Esophagus muscularis mucosa (tissue), 4 donors: ENCODE results near the gene TCF7L2. TPM values are rescaled to one million over a fixed set of nuclear protein-coding genes. Genes with fewer than 3 reads are reported as not detected.

Source experiments
- DNase-seq: peaks from one replicate; pipeline ENCODE4 v3.0.0-alpha.2; 2017; ENCODE audit errors: extremely low spot score
- H3K27ac ChIP-seq, 4 donors: fragments of 200-600 bp; sonication (generic); replicated peaks in 1 of 4; 1 replicate in 3 of 4; 2 replicates in 1 of 4; pipeline ENCODE4 v1.5.1; 2016 to 2019; ENCODE audit warnings: mild to moderate bottlenecking in 1 of 4
- H3K27me3 ChIP-seq, 4 donors: fragments of 200-600 bp; sonication (generic); one replicate each; pipeline versions ENCODE4 v1.5.1 to v1.6.0; 2016 to 2019
- H3K36me3 ChIP-seq, 4 donors: fragments of 200-600 bp; sonication (generic); one replicate each; pipeline ENCODE4 v1.5.1; 2016 to 2019
- H3K4me1 ChIP-seq, 4 donors: fragments of 200-600 bp; sonication (generic); one replicate each; pipeline ENCODE4 v1.5.1; 2016 to 2019
- H3K4me3 ChIP-seq, 4 donors: fragments of 200-600 bp; sonication (generic); 1 replicate in 2 of 4; 2 replicates in 2 of 4; pipeline ENCODE4 v1.5.1; 2016 to 2019; ENCODE audit warnings: mild to moderate bottlenecking in 4 of 4, moderate library complexity in 1 of 4
- H3K9me3 ChIP-seq, 4 donors: fragments of 200-600 bp; sonication (generic); 1 replicate in 3 of 4; 2 replicates in 1 of 4; pipeline ENCODE4 v1.5.1; 2016 to 2019
- CTCF ChIP-seq, 3 experiments: fragments of 200-600 bp in 2 of 3; fragments of 450-650 bp in 1 of 3; sonication (generic) in 2 of 3; IDR thresholded peaks; one replicate each; pipeline ENCODE4 v1.5.1; 2017 to 2019; ENCODE audit warnings: antibody characterized with exemption in 3 of 3, mild to moderate bottlenecking in 2 of 3, moderate library complexity in 1 of 3
- EP300 ChIP-seq: sonication (generic); formaldehyde crosslinking; IDR thresholded peaks from one replicate; pipeline ENCODE4 v1.6.1; 2017; ENCODE audit warnings: antibody characterized with exemption
- POLR2A ChIP-seq: fragments of 450-650 bp; IDR thresholded peaks from one replicate; pipeline ENCODE4 v1.6.1; 2017; ENCODE audit warnings: antibody characterized with exemption, moderate library complexity, mild to moderate bottlenecking, low read depth
- POLR2AphosphoS5 ChIP-seq, 2 donors: sonication (generic); formaldehyde crosslinking; IDR thresholded peaks; one replicate each; pipeline ENCODE4 v1.6.1; 2017; ENCODE audit warnings: antibody characterized with exemption in 2 of 2
- WGBS: methylation state at CpG from one replicate; pipeline ENCODE4 v1.1.5; 2018; 5-methylcytosine and 5-hydroxymethylcytosine counted together
- intact Hi-C: fragments of 100-400 bp; cut with DNase I; formaldehyde crosslinking; loops from one replicate; pipeline ENCODE4 v1.15.1; 2023
- total RNA-seq, 4 donors: library from RNA; depleted of rRNA; stranded (reverse); fragments of >200 nt; gene quantifications; one replicate each; pipeline versions ENCODE4 v1.1.0 to v1.2.1, GENCODE V29; 2016

TCF7L2 gene
- total RNA-seq, 4 donors from 2014 or later: 7.8 to 24.1 (median 19.2) TPM

- TF ChIP-seq POLR2A (no peak), POLR2AphosphoS5 (IDR thresholded peaks at IDR 0.05) (peak; percentile 20 to 52)
- Histone ChIP-seq H3K36me3 (no peaks in the 10 kb centered on the region), H3K4me1 (peaks cover 35 to 78% (median 59%) of the 10 kb centered on the region in 4 donors), H3K9me3 (no peaks in the 10 kb centered on the region), H3K27ac (peak overlapping the region; percentile 36 to 67 (median 51)), H3K4me3 (no peak overlapping the region), H3K27me3 (no peaks in the 10 kb centered on the region)
- intact Hi-C loops: loop anchor here (10.0 kb wide), 1 partner anchor 99 kb away; the partner anchor contains the start of gene TCF7L2
- no peak for DNase-seq
- 71% methylated on average over 5 of the region's 5 CpGs for WGBS
Measured at GRCh38 chr10:113053881-113054280, 103.8 kb downstream of the TCF7L2 start.

- 100% methylated on average over 1 of the region's 1 CpG for WGBS
- Histone ChIP-seq H3K27ac (no peak overlapping the region), H3K27me3 (no peaks in the 10 kb centered on the region), H3K4me1 (peaks cover 48 to 82% (median 73%) of the 10 kb centered on the region in 4 donors), H3K4me3 (no peak overlapping the region), H3K36me3 (no peaks in the 10 kb centered on the region), H3K9me3 (no peaks in the 10 kb centered on the region)
- no peak for DNase-seq
- intact Hi-C loops: loop anchor here (10.0 kb wide), 1 partner anchor 101 kb away; the partner anchor contains the start of gene TCF7L2
- TF ChIP-seq EP300 (no peak), POLR2AphosphoS5 (IDR thresholded peaks at IDR 0.05) (no peak), POLR2A (no peak), CTCF (IDR thresholded peaks at IDR 0.05) (no peak)
Measured at GRCh38 chr10:113055458-113055857, 105.4 kb downstream of the TCF7L2 start.

GRCh38 chr10:113056030-113056429 is 106.0 kb downstream of the TCF7L2 start:
- Histone ChIP-seq H3K27me3 (no peaks in the 10 kb centered on the region), H3K36me3 (no peaks in the 10 kb centered on the region), H3K4me3 (no peak overlapping the region), H3K27ac (peak overlapping the region in 1 of 4 donors; percentile 24), H3K9me3 (no peaks in the 10 kb centered on the region), H3K4me1 (peaks cover 54 to 84% (median 77%) of the 10 kb centered on the region in 4 donors)
- TF ChIP-seq CTCF (IDR thresholded peaks at IDR 0.05) (no peak), POLR2AphosphoS5 (IDR thresholded peaks at IDR 0.05) (no peak), EP300 (no peak), POLR2A (no peak)
- DNase-seq: no peak
- intact Hi-C loops: loop anchor here (10.0 kb wide), 1 partner anchor 101 kb away; the partner anchor contains the start of gene TCF7L2
- 91% methylated on average over 5 of the region's 5 CpGs for WGBS

- Histone ChIP-seq H3K27ac (peak overlapping the region in 2 of 4 donors; percentile 0 to 24), H3K4me1 (peaks cover 59 to 84% (median 77%) of the 10 kb centered on the region in 4 donors)
- intact Hi-C loops: loop anchor here (10.0 kb wide), 1 partner anchor 102 kb away; the partner anchor contains the start of gene TCF7L2
Measured at GRCh38 chr10:113056441-113057021, 106.5 kb downstream of the TCF7L2 start.

More at GRCh38 chr10:113056441-113057021, 106.5 kb downstream of the TCF7L2 start:
- Histone ChIP-seq H3K4me3 (no peak overlapping the region), H3K9me3 (no peaks in the 10 kb centered on the region), H3K27me3 (no peaks in the 10 kb centered on the region), H3K36me3 (no peaks in the 10 kb centered on the region)
- DNase-seq: no peak
- 77% methylated on average over 10 of the region's 10 CpGs for WGBS
- no peak for TF ChIP-seq POLR2AphosphoS5 (IDR thresholded peaks at IDR 0.05)
- TF ChIP-seq EP300: no peak
- TF ChIP-seq CTCF (IDR thresholded peaks at IDR 0.05): no peak
- no peak for TF ChIP-seq POLR2A
